ENCODE measurements around the gene CPEB1.
"Not testable (repeated sequence)": the region's sequence is repeated elsewhere in the genome, so short reads cannot be mapped to it uniquely, and the experiment has no call there.

GRCh38 chr15:82507693-82508092, 139.5 kb downstream of the CPEB1 start:
- TF ChIP-seq, protein P1, sequence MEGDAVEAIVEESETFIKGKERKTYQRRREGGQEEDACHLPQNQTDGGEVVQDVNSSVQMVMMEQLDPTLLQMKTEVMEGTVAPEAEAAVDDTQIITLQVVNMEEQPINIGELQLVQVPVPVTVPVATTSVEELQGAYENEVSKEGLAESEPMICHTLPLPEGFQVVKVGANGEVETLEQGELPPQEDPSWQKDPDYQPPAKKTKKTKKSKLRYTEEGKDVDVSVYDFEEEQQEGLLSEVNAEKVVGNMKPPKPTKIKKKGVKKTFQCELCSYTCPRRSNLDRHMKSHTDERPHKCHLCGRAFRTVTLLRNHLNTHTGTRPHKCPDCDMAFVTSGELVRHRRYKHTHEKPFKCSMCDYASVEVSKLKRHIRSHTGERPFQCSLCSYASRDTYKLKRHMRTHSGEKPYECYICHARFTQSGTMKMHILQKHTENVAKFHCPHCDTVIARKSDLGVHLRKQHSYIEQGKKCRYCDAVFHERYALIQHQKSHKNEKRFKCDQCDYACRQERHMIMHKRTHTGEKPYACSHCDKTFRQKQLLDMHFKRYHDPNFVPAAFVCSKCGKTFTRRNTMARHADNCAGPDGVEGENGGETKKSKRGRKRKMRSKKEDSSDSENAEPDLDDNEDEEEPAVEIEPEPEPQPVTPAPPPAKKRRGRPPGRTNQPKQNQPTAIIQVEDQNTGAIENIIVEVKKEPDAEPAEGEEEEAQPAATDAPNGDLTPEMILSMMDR (IDR thresholded peaks at IDR 0.05): not testable (repeated sequence)
- not testable (repeated sequence) for TF ChIP-seq POLR2A (IDR thresholded peaks at IDR 0.05)

All from Peyer's patch (tissue), 4 donors.